Activated naive CD4-positive, alpha-beta T cell treated with anti-CD3 and anti-CD28 coated beads for 36 hours (primary cell): ENCODE data around the gene IER3. TPM values are rescaled to one million over a fixed set of nuclear protein-coding genes. Genes with fewer than 3 reads are reported as not detected.
"Not testable (repeated sequence)": the region's sequence is repeated elsewhere in the genome, so short reads cannot be mapped to it uniquely, and the experiment has no call there.

ENCODE experiments used
- CTCF ChIA-PET: fragments of 350-600 bp; sonication (Branson Sonifier 250); formaldehyde crosslinking; loops from one replicate; lab custom pipeline; 2021; ENCODE audit warnings: antibody characterized with exemption; lab: Charles Lee
- DNase-seq: peaks from one replicate; pipeline ENCODE4 v3.0.0-alpha.2; 2020
- H3K27ac Mint-ChIP-seq: one replicate; pipeline ENCODE4 v1.8.0; 2021; ENCODE audit warnings: mild to moderate bottlenecking, mixed read lengths
- H3K27me3 Mint-ChIP-seq: one replicate; pipeline ENCODE4 v1.8.0; 2021; ENCODE audit warnings: low read depth, mixed read lengths
- H3K36me3 Mint-ChIP-seq: one replicate; pipeline ENCODE4 v1.8.0; 2021; ENCODE audit warnings: low read depth, mixed read lengths
- H3K4me1 Mint-ChIP-seq: one replicate; pipeline ENCODE4 v1.8.0; 2021; ENCODE audit warnings: low read depth, mixed read lengths
- H3K4me3 Mint-ChIP-seq: one replicate; pipeline ENCODE4 v1.8.0; 2021; ENCODE audit warnings: mild to moderate bottlenecking, moderate library complexity, mixed read lengths
- H3K9me3 Mint-ChIP-seq: one replicate; pipeline ENCODE4 v1.8.0; 2021; ENCODE audit warnings: mixed read lengths
- intact Hi-C: fragments of 100-400 bp; cut with micrococcal nuclease; formaldehyde crosslinking; loops from one replicate; pipeline ENCODE4 v1.15.1; 2023
- total RNA-seq, 2 experiments: library from RNA; stranded (reverse); gene quantifications; one replicate each; pipeline ENCODE4 v1.2.3, GENCODE V29; 2021

The IER3 gene
- total RNA-seq, 2 experiments from 2014 or later: 32.2 to 34.0 TPM

- H3K4me3 Mint-ChIP-seq, H3K27ac Mint-ChIP-seq, CTCF ChIA-PET, H3K36me3 Mint-ChIP-seq, H3K27me3 Mint-ChIP-seq, H3K9me3 Mint-ChIP-seq, intact Hi-C loops, DNase-seq: not testable (repeated sequence)
- peaks cover 16% of the 10 kb centered on the region for H3K4me1 Mint-ChIP-seq
Measured at GRCh38 chr6:30756405-30757003, 12.2 kb upstream of the IER3 start.

DNA sequence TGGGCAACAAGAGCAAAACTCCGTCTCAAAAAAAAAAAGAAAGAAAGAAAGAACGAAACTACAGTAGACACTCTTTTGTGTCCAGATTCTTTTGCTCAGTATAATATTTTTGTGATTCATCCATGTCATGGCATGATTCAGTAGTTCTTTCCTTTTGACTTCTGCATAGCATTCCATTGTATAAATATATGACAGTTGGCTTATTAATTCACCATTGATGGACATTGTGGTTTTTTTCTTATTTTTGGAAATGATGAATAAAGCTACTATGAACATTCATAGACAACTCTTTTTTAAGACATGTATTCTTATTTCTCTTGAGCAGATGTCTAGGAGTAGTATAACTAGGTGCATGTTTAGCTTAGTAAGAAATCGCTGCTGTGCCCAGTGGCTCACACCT is 10.3 kb upstream of the IER3 start:
- Mint-ChIP-seq H3K27me3 (no peaks in the 10 kb centered on the region), H3K4me3 (no peak overlapping the region), H3K9me3 (no peaks in the 10 kb centered on the region), H3K27ac (no peak overlapping the region), H3K36me3 (no peaks in the 10 kb centered on the region), H3K4me1 (peaks cover 11% of the 10 kb centered on the region)
- DNase-seq: no peak
- CTCF ChIA-PET: no interaction called here
- intact Hi-C loops: no loop called here

DNA sequence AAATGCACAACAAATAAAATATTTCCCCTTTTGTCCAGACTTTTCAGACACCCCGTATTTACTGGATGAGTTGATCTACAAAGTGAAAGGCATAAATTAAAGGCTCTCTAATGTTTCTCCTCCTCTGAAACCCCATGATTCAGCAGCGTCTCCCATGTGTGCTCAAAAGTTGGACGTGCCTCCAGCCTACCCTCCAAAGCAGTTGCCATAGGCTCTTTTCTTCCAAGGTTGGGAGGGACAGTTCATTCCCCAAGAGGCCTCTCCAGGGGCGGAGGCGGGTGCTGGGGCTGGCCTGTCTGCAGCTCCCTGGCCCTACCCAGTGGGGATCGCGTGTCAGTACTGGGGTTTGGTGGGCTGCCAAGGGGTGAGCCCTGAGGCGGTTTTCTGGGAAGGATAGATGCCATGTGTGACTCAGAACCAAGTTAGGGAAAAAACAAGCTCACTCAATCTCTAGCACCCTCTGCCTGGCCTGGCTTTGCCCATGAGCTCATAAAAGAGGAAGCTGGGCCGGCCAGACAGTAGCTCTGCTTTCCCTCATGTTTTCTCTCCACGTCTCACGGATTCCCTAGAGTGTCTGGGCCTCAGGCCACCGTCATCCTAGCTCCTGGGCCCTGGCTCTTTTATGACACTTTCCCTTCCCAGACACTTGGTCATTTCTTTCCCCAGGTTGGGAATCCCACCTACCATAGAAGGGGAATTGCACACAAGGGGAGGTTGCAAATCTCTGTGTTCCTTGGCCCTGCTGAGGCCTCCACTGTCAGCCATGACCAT is 8.0 kb upstream of the IER3 start:
- Mint-ChIP-seq H3K27me3 (no peaks in the 10 kb centered on the region), H3K27ac (no peak overlapping the region), H3K4me1 (peaks cover 17% of the 10 kb centered on the region), H3K36me3 (no peaks in the 10 kb centered on the region), H3K9me3 (no peaks in the 10 kb centered on the region), H3K4me3 (no peak overlapping the region)
- intact Hi-C loops: no loop called here
- DNase-seq: no peak
- CTCF ChIA-PET: interaction anchor here (0.6 kb wide), 1 partner anchor 48 kb away, joined by 3 read pairs; no protein-coding TSS in a partner anchor

GRCh38 chr6:30750379-30750668 is 6.0 kb upstream of the IER3 start:
- H3K9me3 Mint-ChIP-seq: no peaks in the 10 kb centered on the region
- H3K27ac Mint-ChIP-seq: no peak overlapping the region
- H3K4me1 Mint-ChIP-seq: peaks cover 22% of the 10 kb centered on the region
- DNase-seq: no peak
- no peak overlapping the region for H3K4me3 Mint-ChIP-seq
- CTCF ChIA-PET: interaction anchor here (0.7 to 1.3 kb wide), 3 partner anchors 43 to 79 kb away, joined by 3 to 7 read pairs (median 4); no protein-coding TSS in a partner anchor
- H3K27me3 Mint-ChIP-seq: no peaks in the 10 kb centered on the region
- H3K36me3 Mint-ChIP-seq: no peaks in the 10 kb centered on the region
- intact Hi-C loops: no loop called here

DNA sequence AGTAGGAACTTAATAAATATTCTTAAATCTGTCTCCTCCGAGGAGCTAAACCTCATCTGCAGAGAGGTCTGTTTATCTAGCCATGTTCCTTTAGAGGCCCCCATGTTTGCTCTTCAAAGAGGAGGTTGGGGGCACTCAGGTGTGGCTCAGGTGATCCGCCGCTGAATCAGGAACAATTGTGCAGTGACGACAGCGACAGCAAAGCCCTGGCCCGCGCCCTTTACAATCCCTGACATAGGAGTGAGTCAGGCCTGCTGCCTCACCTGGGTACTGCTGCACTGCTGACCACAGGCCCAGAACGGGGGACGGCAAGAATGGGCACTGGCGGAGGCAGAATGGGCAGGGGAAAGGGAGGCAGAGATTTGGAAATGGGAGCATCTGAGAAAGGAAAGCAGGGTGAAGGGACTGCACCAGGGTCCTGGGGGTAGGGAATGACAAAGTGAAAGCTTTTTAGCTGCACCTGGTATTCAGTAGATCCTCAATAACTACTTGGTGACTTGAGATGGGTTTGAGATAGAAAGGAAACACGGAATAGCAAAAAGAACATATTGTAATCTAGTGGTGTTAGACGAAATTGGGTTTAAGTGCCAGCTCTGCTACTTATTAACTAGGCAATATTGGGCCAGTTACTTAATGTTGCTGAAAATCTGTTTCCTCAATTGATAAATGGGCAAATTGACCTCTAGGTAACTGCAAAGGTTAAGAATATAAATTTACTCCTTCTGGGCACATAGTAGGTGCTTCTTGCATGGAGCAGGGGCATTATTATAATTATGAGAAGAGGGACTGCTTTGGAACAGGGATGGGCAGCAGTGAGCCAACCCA is 5.4 kb upstream of the IER3 start:
- intact Hi-C loops: no loop called here
- CTCF ChIA-PET: interaction anchor here (0.7 to 0.8 kb wide), 2 partner anchors 44 to 72 kb away, joined by 4 to 7 read pairs; no protein-coding TSS in a partner anchor
- no peaks in the 10 kb centered on the region for H3K9me3 Mint-ChIP-seq
- no peak overlapping the region for H3K4me3 Mint-ChIP-seq
- H3K27me3 Mint-ChIP-seq: no peaks in the 10 kb centered on the region
- H3K27ac Mint-ChIP-seq: no peak overlapping the region
- DNase-seq: no peak
- H3K36me3 Mint-ChIP-seq: no peaks in the 10 kb centered on the region
- peaks cover 27% of the 10 kb centered on the region for H3K4me1 Mint-ChIP-seq

DNA sequence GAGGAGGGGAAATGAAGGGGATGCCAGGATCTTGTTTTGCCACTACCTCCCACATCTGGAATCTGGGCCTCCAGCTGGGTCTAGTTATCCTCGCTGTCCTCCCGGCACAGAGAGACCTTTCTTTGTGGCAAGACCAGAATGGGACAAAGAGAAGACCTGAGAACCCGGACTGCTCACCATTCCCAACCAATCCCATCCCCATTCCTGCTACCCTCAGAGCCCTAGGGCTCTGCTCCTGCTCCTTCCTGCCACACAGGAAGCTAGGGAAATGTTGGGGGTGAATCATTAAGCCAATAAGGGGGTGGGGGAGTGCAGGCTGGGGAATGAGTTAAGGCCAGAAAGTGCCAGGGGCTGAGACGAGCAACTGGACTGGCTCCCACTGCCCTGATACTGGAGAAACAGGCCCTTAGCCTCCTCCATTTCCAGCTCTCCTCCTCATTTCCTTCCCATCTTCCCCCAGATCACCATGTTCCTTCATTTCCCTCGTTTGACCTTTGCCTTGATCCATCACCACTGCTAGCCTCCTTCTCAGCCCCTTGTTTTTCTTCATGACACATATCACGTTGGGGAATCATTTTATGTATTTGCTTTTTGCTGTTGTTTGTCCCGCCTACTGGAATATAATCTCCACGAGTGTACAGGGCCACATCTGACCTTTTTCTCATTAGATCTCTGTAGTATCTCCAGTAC is 4.6 kb upstream of the IER3 start:
- H3K36me3 Mint-ChIP-seq: peaks cover 1% of the 10 kb centered on the region
- no peak overlapping the region for H3K4me3 Mint-ChIP-seq
- H3K9me3 Mint-ChIP-seq: no peaks in the 10 kb centered on the region
- DNase-seq: no peak
- intact Hi-C loops: no loop called here
- H3K4me1 Mint-ChIP-seq: peaks cover 30% of the 10 kb centered on the region
- no peaks in the 10 kb centered on the region for H3K27me3 Mint-ChIP-seq
- CTCF ChIA-PET: no interaction called here
- H3K27ac Mint-ChIP-seq: no peak overlapping the region

- peaks cover 10% of the 10 kb centered on the region for H3K36me3 Mint-ChIP-seq
- no peaks in the 10 kb centered on the region for H3K27me3 Mint-ChIP-seq
- peaks cover 30% of the 10 kb centered on the region for H3K4me1 Mint-ChIP-seq
- intact Hi-C loops: no loop called here
- no peak overlapping the region for H3K27ac Mint-ChIP-seq
- H3K4me3 Mint-ChIP-seq: no peak overlapping the region
- CTCF ChIA-PET: interaction anchor here (1.2 to 1.4 kb wide), 2 partner anchors 62 to 80 kb away, joined by 3 to 4 read pairs; no protein-coding TSS in a partner anchor
- no peaks in the 10 kb centered on the region for H3K9me3 Mint-ChIP-seq
- DNase-seq: no peak
Measured at GRCh38 chr6:30747902-30748769, 3.8 kb upstream of the IER3 start.

DNA sequence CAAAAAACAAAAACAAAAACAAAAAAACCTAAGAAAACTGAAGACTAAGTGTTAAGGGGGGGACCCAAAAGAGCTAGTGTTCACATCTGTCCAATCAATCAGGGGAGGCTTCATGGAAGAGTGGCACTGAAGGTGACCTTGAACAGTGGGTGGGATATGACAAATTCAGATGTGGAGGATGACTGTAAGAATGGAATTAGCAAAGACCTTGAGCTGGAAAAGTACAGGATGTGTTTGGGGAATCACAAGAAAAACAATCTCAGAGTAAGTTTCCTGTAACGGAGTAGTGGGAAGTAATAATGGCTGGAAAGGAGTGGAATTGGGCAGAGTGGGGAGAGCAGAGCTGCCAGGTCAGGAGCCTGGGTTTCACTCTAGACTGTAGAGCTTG is 2.9 kb upstream of the IER3 start:
- no peaks in the 10 kb centered on the region for H3K27me3 Mint-ChIP-seq
- peaks cover 13% of the 10 kb centered on the region for H3K36me3 Mint-ChIP-seq
- CTCF ChIA-PET: interaction anchor here (1.0 to 1.4 kb wide), 5 partner anchors 11 to 81 kb away, joined by 3 to 4 read pairs (median 3); no protein-coding TSS in a partner anchor
- intact Hi-C loops: no loop called here
- H3K4me1 Mint-ChIP-seq: peaks cover 26% of the 10 kb centered on the region
- H3K4me3 Mint-ChIP-seq: no peak overlapping the region
- H3K27ac Mint-ChIP-seq: no peak overlapping the region
- no peak for DNase-seq
- no peaks in the 10 kb centered on the region for H3K9me3 Mint-ChIP-seq

DNA sequence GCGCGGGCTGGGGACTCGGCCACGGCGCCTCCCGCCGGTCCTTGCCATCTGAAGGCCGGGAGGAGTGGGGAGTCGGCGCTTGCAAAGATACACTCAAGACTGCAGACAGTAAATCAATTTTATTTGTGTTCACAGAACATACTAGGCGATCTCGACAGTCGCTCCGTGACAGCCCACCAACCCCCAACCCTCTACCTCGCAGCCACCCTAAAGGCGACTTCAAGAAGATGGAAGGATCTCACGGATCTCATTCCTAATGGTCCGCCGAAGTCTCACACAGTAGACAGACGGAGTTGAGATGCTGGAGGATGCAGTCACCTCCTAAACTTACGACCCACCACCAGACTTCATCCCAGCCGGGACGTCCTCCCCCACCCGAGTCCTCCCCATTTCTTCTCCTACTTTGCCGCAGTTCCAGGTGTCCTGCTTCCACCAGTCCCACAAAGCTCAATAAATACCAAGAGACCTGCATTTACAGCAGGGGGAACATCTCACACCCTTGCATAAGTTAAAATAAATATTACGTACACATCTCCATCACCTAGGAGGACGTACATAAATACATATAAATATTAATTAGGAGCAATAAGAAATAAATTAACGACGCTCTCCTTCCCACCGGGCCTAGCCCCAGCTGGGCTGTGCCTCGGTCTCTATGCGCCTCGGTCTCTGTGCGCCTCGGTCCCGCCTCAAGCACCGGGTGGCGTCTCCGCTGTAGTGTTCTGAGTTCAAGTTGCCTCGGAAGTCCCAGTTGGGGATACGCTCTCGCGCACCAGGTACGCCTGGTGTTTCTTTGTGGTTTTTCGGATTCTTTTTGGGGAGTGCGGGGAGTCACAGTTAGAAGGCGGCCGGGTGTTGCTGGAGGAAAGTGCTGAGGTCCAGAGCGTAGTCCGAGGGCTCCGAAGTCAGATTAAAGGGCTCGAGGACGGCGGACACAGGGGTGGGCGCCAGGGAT is 971 bp downstream of the IER3 start:
- H3K9me3 Mint-ChIP-seq: no peaks in the 10 kb centered on the region
- CTCF ChIA-PET: interaction anchor here (0.5 to 4.0 kb wide), 10 partner anchors 23 to 340 kb away, joined by 3 to 23 read pairs (median 4); no protein-coding TSS in a partner anchor
- peak overlapping the region; percentile 94 for H3K4me3 Mint-ChIP-seq
- peak overlapping the region; percentile 96 for H3K27ac Mint-ChIP-seq
- peaks cover 51% of the 10 kb centered on the region for H3K36me3 Mint-ChIP-seq
- intact Hi-C loops: loop anchor here (1.0 to 5.0 kb wide), 11 partner anchors 8 to 344 kb away; partner anchors contain the start of genes MRPS18B and PPP1R10
- peak; percentile 74 for DNase-seq
- no peaks in the 10 kb centered on the region for H3K27me3 Mint-ChIP-seq
- peaks cover 60% of the 10 kb centered on the region for H3K4me1 Mint-ChIP-seq

DNA sequence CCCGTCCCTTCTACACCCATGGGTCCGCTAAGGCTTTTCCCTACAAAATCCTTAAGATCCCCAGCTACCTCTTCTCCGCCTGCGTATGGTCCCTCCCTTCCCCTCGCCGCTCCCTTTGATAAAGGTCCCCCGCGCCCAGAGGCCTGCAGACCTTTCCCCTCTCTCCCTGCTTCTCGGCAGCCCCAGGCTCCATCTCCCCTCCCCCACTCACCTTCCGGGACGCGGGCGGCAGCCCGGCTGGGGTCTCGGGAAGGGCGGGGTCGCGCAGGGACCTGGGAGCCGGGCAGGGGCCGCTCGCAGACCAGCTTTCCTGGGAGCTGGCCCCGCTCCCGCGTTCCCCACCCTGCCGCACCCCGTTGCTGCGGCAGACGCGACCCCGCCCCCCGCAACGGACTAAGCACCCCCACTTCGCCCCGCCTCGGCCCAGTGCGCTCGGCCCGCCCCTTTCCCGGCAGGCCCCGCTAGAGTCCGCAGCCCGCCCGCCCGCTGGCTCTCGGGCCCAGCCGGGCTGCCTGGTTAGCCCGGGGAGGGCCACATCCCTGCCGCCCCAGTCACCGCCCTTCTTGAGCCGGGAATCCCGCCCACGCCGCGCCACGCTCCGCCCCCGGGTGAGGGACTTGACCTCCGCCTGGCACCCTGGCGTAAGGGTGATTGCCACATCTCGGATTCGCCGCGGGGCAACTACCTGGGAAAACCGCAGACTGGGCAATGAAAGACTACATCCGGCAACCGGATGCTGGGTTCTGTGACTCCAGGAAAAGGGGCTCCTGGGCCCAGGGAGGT is 1.8 kb downstream of the IER3 start, which contains the start of gene FLOT1:
TSS of gene FLOT1 (minus strand) at position 372 of the 783 bp plus-strand sequence. CDS start 498 bp downstream, outside the sequence.
- peak within 1 kb of the TSS; percentile 96 for H3K27ac Mint-ChIP-seq
- CTCF ChIA-PET: interaction anchor here (0.8 to 4.0 kb wide), 8 partner anchors 12 to 136 kb away, joined by 3 to 23 read pairs (median 5); partner anchors contain the start of gene TUBB

More for the DNA sequence above, 1.8 kb downstream of the IER3 start, which contains the start of gene FLOT1:
- Mint-ChIP-seq H3K4me3 (peak within 1 kb of the TSS; percentile 94), H3K27me3 (no peaks in the 10 kb centered on the region), H3K36me3 (peaks cover 57% of the 10 kb centered on the region), H3K4me1 (peaks cover 61% of the 10 kb centered on the region), H3K9me3 (no peaks in the 10 kb centered on the region)
- peak; percentile 96 for DNase-seq
- intact Hi-C loops: loop anchor here (1.0 to 5.0 kb wide), 5 partner anchors 21 to 345 kb away; partner anchors contain the start of genes MRPS18B and PPP1R10
